HCT116 (cell line): ENCODE results near the gene FOXP1.

ENCODE experiments used
- EGR1 ChIP-seq: IDR thresholded peaks from 2 replicates; pipeline ENCODE4 v1.6.1; 2012; ENCODE audit warnings: low read depth
- EZH2 ChIP-seq: fragments of 200-600 bp; sonication (generic); IDR thresholded peaks from 2 replicates; pipeline ENCODE4 v1.6.1; 2017; ENCODE audit warnings: antibody characterized with exemption, mixed run types
- EZH2phosphoT487 ChIP-seq: fragments of 200-600 bp; IDR thresholded peaks from 2 replicates; pipeline ENCODE4 v1.6.1; 2018; ENCODE audit warnings: antibody characterized with exemption, borderline replicate concordance
- POLR2A ChIP-seq: IDR thresholded peaks from 2 replicates; pipeline ENCODE4 v1.7.0; 2011; ENCODE audit warnings: borderline replicate concordance; ENCODE audit not compliant: insufficient read depth, insufficient read length; ENCODE audit errors: extremely low read depth
- POLR2AphosphoS5 ChIP-seq: IDR thresholded peaks from 2 replicates; pipeline ENCODE4 v1.6.1; 2011; ENCODE audit warnings: mild to moderate bottlenecking, low read depth, low read length, moderate library complexity
- RAD21 ChIP-seq: IDR thresholded peaks from 2 replicates; pipeline ENCODE4 v1.6.1; 2012; ENCODE audit warnings: low read depth, mild to moderate bottlenecking
- SIN3A ChIP-seq: IDR thresholded peaks from 2 replicates; pipeline ENCODE4 v1.6.1; 2012; ENCODE audit warnings: low read depth
- SP1 ChIP-seq: IDR thresholded peaks from 2 replicates; pipeline ENCODE4 v1.6.1; 2012; ENCODE audit warnings: low read depth
- TCF7L2 ChIP-seq: IDR thresholded peaks from 2 replicates; pipeline ENCODE4 v1.7.0; 2011; ENCODE audit warnings: borderline replicate concordance, inconsistent platforms; ENCODE audit not compliant: insufficient read depth, insufficient read length; ENCODE audit errors: extremely low read depth
- ZFX ChIP-seq: fragments of 450-650 bp; IDR thresholded peaks from 2 replicates; pipeline ENCODE4 v1.6.1; 2017
- TF ChIP-seq, protein P1 (sequence below), 3 experiments: fragments of 200-600 bp in 1 of 3; sonication (generic) in 1 of 3; IDR thresholded peaks in 2 of 3; conservative IDR thresholded peaks in 1 of 3; 2 replicates each; pipeline ENCODE4 v1.5.1; 2012 to 2017; ENCODE audit warnings: low read depth in 2 of 3, low read length in 2 of 3, antibody characterized with exemption in 1 of 3, borderline replicate concordance in 1 of 3, control low read depth in 1 of 3, mild to moderate bottlenecking in 1 of 3, mixed read lengths in 1 of 3, mixed run types in 1 of 3, moderate library complexity in 1 of 3; ENCODE audit not compliant: insufficient read depth in 1 of 3
- TF ChIP-seq, protein P2 (sequence below): IDR thresholded peaks from 2 replicates; pipeline ENCODE4 v1.6.1; 2012; ENCODE audit warnings: low read depth

DNA sequence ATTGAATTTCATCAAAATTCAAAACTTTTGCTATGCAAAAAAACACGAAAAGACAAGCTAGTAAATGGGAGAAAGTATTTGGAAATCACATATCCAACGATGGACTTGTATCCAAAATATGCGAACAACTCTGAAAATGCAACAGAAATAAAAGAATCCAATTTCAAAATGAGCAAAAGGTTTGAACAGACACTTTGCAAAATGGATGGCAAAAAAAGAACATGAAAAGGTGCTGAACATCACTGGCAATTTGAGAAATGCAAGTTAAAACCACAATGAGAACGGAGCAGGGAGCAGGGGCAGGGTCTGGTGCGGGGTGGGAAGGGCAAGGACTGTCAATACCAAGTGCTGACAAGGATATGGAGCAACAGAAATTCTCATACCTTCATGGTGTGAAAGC, 23.1 kb upstream of the FOXP1 start:
- TF ChIP-seq ZFX (no peak), EZH2 (no peak), POLR2AphosphoS5 (no peak), POLR2A (no peak), TCF7L2 (no peak), SIN3A (no peak), EZH2phosphoT487 (no peak), EGR1 (no peak), RAD21 (no peak), SP1 (no peak)
- TF ChIP-seq, protein P1, sequence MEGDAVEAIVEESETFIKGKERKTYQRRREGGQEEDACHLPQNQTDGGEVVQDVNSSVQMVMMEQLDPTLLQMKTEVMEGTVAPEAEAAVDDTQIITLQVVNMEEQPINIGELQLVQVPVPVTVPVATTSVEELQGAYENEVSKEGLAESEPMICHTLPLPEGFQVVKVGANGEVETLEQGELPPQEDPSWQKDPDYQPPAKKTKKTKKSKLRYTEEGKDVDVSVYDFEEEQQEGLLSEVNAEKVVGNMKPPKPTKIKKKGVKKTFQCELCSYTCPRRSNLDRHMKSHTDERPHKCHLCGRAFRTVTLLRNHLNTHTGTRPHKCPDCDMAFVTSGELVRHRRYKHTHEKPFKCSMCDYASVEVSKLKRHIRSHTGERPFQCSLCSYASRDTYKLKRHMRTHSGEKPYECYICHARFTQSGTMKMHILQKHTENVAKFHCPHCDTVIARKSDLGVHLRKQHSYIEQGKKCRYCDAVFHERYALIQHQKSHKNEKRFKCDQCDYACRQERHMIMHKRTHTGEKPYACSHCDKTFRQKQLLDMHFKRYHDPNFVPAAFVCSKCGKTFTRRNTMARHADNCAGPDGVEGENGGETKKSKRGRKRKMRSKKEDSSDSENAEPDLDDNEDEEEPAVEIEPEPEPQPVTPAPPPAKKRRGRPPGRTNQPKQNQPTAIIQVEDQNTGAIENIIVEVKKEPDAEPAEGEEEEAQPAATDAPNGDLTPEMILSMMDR (IDR thresholded peaks at IDR 0.05 in 2 of 3, conservative IDR thresholded peaks at IDR 0.05 in 1 of 3; ENCODE audit: borderline replicate concordance in 1 of 3, insufficient read depth in 1 of 3, low read depth in 2 of 3, low read length in 2 of 3) = no peak
- TF ChIP-seq, protein P2, sequence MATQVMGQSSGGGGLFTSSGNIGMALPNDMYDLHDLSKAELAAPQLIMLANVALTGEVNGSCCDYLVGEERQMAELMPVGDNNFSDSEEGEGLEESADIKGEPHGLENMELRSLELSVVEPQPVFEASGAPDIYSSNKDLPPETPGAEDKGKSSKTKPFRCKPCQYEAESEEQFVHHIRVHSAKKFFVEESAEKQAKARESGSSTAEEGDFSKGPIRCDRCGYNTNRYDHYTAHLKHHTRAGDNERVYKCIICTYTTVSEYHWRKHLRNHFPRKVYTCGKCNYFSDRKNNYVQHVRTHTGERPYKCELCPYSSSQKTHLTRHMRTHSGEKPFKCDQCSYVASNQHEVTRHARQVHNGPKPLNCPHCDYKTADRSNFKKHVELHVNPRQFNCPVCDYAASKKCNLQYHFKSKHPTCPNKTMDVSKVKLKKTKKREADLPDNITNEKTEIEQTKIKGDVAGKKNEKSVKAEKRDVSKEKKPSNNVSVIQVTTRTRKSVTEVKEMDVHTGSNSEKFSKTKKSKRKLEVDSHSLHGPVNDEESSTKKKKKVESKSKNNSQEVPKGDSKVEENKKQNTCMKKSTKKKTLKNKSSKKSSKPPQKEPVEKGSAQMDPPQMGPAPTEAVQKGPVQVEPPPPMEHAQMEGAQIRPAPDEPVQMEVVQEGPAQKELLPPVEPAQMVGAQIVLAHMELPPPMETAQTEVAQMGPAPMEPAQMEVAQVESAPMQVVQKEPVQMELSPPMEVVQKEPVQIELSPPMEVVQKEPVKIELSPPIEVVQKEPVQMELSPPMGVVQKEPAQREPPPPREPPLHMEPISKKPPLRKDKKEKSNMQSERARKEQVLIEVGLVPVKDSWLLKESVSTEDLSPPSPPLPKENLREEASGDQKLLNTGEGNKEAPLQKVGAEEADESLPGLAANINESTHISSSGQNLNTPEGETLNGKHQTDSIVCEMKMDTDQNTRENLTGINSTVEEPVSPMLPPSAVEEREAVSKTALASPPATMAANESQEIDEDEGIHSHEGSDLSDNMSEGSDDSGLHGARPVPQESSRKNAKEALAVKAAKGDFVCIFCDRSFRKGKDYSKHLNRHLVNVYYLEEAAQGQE = no peak
